HG02884 (cell line): ENCODE measurements around the gene PRAMEF18.
"Not testable (repeated sequence)": the region's sequence is repeated elsewhere in the genome, so short reads cannot be mapped to it uniquely, and the experiment has no call there.

ENCODE experiments used
- ATAC-seq: cut with Tn5 transposase; IDR thresholded peaks from one replicate; pipeline ENCODE4 v1.9.1; 2021; ENCODE audit warnings: mild to moderate bottlenecking, moderate library complexity; ENCODE audit not compliant: unreplicated experiment

Gene PRAMEF18, protein sequence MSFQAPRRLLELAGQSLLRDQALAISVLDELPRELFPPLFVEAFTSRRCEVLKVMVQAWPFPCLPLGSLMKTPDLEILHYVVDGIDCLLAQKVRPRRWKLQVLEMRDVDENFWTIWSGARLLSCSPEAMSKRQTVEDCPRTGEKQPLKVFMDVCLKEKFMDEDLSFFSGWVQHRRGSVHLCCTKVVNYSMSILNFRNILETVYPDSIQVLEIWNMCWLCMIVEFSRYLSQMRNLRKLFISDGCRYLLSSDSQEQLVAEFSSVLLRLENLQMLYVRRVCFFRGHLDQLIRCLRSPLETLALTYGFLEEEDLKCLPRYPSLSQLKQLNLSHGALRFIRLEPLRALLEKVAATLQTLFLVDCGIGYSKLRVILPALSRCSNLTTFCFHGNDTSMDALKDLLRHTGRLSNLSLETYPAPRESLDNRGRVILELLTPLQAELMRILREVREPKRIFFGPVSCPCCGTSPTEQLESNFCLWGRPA

DNA sequence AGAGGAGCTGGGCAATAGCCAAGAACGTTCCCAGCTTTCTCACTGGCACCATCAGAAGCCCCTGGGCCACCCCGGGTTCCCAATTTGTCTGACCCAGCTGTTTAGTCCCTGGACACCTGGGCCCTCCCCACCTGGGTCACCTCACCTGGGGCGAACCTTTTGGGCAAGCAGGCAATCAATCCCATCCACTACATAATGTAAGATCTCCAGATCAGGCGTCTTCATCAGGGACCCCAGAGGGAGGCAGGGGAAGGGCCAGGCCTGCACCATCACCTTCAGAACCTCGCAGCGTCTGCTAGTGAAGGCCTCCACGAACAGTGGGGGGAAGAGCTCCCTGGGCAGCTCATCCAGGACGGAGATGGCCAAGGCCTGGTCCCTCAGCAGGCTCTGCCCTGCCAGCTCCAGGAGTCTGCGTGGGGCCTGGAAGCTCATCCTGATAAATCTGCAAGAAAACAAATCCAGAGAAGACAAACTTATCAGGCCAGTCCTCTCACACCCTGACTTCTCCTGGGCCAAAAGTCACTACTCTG, at the start of gene PRAMEF18:
Gene PRAMEF18 (minus strand): TSS at position 480 of the 530 bp plus-strand sequence. CDS start 48 bp downstream, at position 432.
- ATAC-seq = not testable (repeated sequence)

- ATAC-seq = not testable (repeated sequence)
Observed at GRCh38 chr1:13265124-13265523, 39.2 kb upstream of the PRAMEF18 start.

DNA sequence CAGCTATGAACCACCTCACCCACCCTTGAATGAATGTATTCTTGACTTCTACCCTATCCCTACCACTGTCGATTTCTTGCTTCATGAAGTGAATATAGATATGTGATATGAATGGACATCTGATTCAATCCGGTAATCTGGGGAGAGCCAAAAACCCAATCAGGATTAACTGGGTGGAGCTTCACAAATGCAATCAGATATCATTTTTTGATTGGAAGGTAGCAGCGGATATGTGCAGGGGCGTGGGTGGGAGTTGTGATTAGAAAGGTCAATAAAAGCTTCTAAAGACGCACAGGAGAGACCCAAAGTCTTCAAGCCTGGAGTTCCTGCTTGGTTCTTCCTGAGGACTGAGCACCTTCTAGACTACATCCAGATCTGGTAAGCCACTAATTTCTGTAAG, 27.9 kb upstream of the PRAMEF18 start, which contains the start of gene PRAMEF5:
Gene PRAMEF5 (plus strand): TSS at position 301 of the 400 bp plus-strand sequence. CDS start 5,071 bp downstream, outside the sequence.
- not testable (repeated sequence) for ATAC-seq

- not testable (repeated sequence) for ATAC-seq
Observed at GRCh38 chr1:13247122-13247521, 21.2 kb upstream of the PRAMEF18 start.

GRCh38 chr1:13246554-13246871, 20.6 kb upstream of the PRAMEF18 start:
- ATAC-seq = not testable (repeated sequence)

DNA sequence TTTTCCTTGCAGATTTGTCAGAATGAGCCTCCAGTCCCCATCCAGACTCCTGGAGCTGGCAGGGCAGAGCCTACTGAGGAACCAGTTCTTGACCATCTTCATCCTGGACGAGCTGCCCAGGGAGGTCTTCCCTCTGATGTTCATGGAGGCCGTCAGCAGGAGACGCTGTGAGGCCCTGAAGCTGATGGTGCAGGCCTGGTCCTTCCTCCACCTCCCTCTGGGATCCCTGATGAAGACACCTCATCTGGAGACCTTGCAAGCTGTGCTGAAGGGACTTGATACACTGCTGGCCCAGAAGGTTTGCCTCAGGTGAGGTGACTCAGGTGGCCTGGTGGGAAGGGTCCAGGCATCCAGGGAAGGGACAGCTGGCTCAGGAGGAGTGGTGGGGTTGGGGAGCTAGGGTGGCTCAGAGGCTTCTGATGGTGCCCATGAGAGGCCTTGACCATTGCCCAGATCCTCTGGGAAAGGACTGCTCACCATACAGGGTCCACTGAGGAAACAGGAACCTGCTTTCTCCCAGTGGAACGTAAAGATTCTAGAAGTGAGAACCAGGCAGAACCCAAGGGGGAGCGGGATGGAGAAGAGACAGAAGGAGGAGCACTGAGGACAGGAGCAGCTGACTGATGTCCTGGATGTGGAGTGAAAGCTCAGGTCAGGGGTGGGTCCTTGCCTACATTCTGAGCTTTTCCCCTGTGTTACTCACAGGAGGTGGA, 20.0 kb upstream of the PRAMEF18 start:
- ATAC-seq = not testable (repeated sequence)

- not testable (repeated sequence) for ATAC-seq
Observed at GRCh38 chr1:13243536-13244263, 17.7 kb upstream of the PRAMEF18 start.

GRCh38 chr1:13239633-13240032, 13.7 kb upstream of the PRAMEF18 start:
- not testable (repeated sequence) for ATAC-seq

DNA sequence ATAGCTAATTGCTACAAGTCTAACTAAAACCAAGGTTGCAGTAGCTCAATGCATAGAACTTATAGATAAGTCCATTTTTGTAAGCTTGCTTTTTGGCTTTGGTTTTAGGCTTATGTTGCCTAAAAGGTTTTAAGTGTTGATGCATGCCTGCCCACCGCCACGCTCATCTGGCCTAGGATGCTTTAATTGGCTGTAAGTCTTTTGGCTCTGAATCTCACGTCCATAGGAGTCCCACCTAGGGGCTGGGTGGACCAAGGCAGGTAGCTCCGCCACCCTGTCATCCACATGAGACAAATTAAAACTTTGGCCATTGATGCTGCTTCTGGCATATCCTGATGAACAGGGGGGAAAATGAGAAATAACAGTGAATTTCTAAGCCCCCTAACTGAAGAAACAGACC, 11.6 kb upstream of the PRAMEF18 start:
- not testable (repeated sequence) for ATAC-seq

DNA sequence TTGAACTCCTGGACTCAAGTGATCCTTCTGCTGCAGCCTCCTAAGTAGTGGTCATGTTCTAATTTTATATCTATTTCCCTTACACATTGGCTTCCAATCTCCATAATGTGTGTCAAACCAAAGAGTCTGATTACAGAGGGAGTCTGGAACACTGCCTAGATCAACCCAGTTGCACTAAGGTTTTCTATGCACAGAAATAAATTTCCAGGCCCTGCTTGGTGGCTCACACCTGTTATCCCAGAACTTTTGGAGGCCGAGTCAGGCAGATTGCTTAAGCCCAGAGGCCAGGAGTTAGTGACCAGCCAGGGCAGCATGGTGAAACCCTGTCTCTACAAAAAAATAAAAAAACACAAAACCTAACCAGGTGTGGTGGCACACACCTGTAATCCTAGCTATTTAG, 8.1 kb upstream of the PRAMEF18 start:
- not testable (repeated sequence) for ATAC-seq

DNA sequence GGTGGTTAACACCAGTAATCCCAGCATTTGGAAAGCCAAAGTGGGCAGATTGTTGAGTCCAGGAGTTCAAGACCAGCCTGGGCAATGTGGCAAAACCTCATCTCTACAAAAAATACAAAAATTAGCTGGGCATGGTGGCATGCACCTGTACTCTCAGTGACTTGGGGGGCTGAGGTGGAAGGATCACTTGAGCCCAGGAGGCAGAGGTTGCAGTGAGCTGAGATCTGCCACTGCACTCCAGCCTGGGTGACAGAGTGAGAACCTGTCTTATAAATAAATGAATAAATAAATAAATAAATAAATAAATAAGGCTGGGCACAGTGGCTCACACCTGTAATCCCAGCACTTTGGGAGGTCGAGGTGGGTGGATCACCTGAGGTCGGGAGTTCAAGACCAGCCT, 6.1 kb upstream of the PRAMEF18 start:
- ATAC-seq = not testable (repeated sequence)

- ATAC-seq = not testable (repeated sequence)
Observed at GRCh38 chr1:13231061-13231750, 5.3 kb upstream of the PRAMEF18 start.

DNA sequence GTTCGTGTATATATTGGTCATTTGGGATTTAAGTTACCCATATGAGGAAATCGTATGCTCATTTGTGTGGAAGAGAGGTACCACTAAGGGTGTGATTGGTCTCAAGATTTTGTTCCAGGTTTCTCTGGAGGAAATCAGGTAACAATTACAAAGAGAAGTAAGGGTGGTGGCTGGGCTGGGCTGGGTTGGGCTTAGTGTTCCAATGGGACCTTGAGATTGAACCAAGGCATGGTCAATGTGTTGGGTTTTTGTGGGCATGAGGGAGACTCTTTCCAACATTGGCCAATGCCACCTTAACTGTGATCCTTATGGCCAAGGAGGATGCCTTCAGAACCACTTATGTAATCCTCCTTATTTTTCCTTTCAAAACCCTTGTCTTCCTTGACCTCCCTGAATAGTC, 4.6 kb upstream of the PRAMEF18 start:
- not testable (repeated sequence) for ATAC-seq

- ATAC-seq = not testable (repeated sequence)
Observed at GRCh38 chr1:13230096-13230495, 4.1 kb upstream of the PRAMEF18 start.

GRCh38 chr1:13228343-13228781, 2.4 kb upstream of the PRAMEF18 start:
- no peak for ATAC-seq

GRCh38 chr1:13227271-13228055, 1.5 kb upstream of the PRAMEF18 start:
- ATAC-seq = not testable (repeated sequence)

DNA sequence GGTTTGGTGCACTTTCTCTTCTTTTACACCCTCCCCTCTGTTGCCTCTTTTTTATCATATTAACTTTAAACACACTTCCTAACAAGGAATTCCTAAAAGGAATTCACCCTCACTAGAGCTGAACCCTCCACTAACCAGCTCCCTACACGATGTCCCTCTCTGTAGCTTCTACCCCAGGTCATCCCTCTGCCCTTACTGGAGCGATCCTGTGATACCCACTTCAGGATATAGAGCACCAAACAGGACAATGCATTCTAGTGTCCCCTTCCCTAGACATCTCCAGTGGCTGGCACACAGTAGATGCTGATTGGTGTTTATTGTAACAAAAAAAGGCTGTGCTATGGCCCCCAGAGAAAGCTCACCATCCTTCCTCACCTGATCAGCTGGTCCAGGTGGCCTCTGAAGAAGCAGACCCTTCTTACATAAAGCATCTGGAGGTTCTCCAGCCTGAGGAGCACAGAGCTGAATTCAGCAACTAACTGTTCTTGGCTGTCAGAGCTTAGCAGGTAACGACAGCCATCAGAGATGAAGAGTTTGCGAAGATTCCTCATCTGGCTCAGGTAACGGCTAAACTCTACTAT, 1.4 kb downstream of the PRAMEF18 start:
- ATAC-seq = no peak

GRCh38 chr1:13222788-13223187, 3.2 kb downstream of the PRAMEF18 start:
- ATAC-seq = not testable (repeated sequence)

- not testable (repeated sequence) for ATAC-seq
Observed at GRCh38 chr1:13219203-13219602, 6.8 kb downstream of the PRAMEF18 start.
